ENCODE data around the gene INPP1. TPM values are rescaled to one million over a fixed set of nuclear protein-coding genes. Genes with fewer than 3 reads are reported as not detected.
A peak's percentile ranks its signal among the peaks of the same experiment; 100 is the strongest.
"Not testable (repeated sequence)": the region's sequence is repeated elsewhere in the genome, so short reads cannot be mapped to it uniquely, and the experiment has no call there.

Gene INPP1
- polyA plus RNA-seq (ENCODE audit: insufficient read length), result 18.6 TPM
- long read RNA-seq, donor 1, transcript INPP1-201 (6 exons, 1,919 nt), result major isoform, 8 of 8 reads
- long read RNA-seq, donor 1, partial matches to known transcripts, result 0 of 8 reads
- long read RNA-seq, donor 1, other reads (novel, unspliced or antisense), result 0 of 8 reads
- long read RNA-seq, donor 2, partial matches to known transcripts, result 0 of 3 reads
- long read RNA-seq, donor 2, other reads (novel, unspliced or antisense), result 0 of 3 reads
- long read RNA-seq, donor 3, partial matches to known transcripts, result 0 of 4 reads
- long read RNA-seq, donor 3, other reads (novel, unspliced or antisense), result 0 of 4 reads
- long read RNA-seq, donor 4, result 0 reads
- long read RNA-seq, donor 5, partial matches to known transcripts, result 0 of 5 reads
- long read RNA-seq, donor 5, other reads (novel, unspliced or antisense), result 0 of 5 reads
- long read RNA-seq, donor 6, partial matches to known transcripts, result 0 of 3 reads
- long read RNA-seq, donor 6, other reads (novel, unspliced or antisense), result 0 of 3 reads
- long read RNA-seq, donor 7, transcript INPP1-201 (6 exons, 1,919 nt), result major isoform, 5 of 25 reads
- long read RNA-seq, donor 7, partial matches to known transcripts, result 20 of 25 reads
- long read RNA-seq, donor 7, other reads (novel, unspliced or antisense), result 0 of 25 reads
- long read RNA-seq, donor 8, partial matches to known transcripts, result 0 of 1 reads
- long read RNA-seq, donor 8, other reads (novel, unspliced or antisense), result 0 of 1 reads

- peak; percentile 47 for DNase-seq
Observed at GRCh38 chr2:190343536-190344275, at the start of gene INPP1. Gene INPP1 (plus strand): TSS chr2:190343589. CDS start chr2:190360103, 16,514 bp downstream.

GRCh38 chr2:190297880-190298279 is 45.5 kb upstream of the INPP1 start:
- not testable (repeated sequence) for DNase-seq

- no peak for DNase-seq
Observed at GRCh38 chr2:190301032-190301431, 42.4 kb upstream of the INPP1 start.

- DNase-seq, result no peak
Observed at GRCh38 chr2:190302052-190302451, 41.3 kb upstream of the INPP1 start.

GRCh38 chr2:190303647-190304046 is 39.7 kb upstream of the INPP1 start:
- no peak for DNase-seq

GRCh38 chr2:190304404-190304803 is 39.0 kb upstream of the INPP1 start:
- DNase-seq, result no peak

- DNase-seq, result no peak
Observed at GRCh38 chr2:190308031-190308430, 35.4 kb upstream of the INPP1 start.

GRCh38 chr2:190311893-190312634 is 31.3 kb upstream of the INPP1 start:
- DNase-seq, result no peak

GRCh38 chr2:190312635-190313025 is 30.8 kb upstream of the INPP1 start:
- DNase-seq, result not testable (repeated sequence)

- DNase-seq, result no peak
Observed at GRCh38 chr2:190313880-190314279, 29.5 kb upstream of the INPP1 start.

- no peak for DNase-seq
Observed at GRCh38 chr2:190315273-190315672, 28.1 kb upstream of the INPP1 start.

- DNase-seq, result no peak
Observed at GRCh38 chr2:190318514-190318913, 24.9 kb upstream of the INPP1 start.

- peak; percentile 37 for DNase-seq
Observed at GRCh38 chr2:190318931-190319554, 24.3 kb upstream of the INPP1 start.

GRCh38 chr2:190319555-190320498 is 23.6 kb upstream of the INPP1 start, which contains the start of gene HIBCH:
Gene HIBCH (minus strand): TSS chr2:190319826. CDS start chr2:190319750, 76 bp downstream.
- DNase-seq, result peak; percentile 99

GRCh38 chr2:190320696-190321095 is 22.7 kb upstream of the INPP1 start:
- DNase-seq, result no peak

GRCh38 chr2:190323406-190323805 is 20.0 kb upstream of the INPP1 start:
- DNase-seq, result no peak

- DNase-seq, result no peak
Observed at GRCh38 chr2:190325588-190325987, 17.8 kb upstream of the INPP1 start.

- DNase-seq, result no peak
Observed at GRCh38 chr2:190327867-190328572, 15.4 kb upstream of the INPP1 start.

- no peak for DNase-seq
Observed at GRCh38 chr2:190328573-190329147, 14.7 kb upstream of the INPP1 start.
